Activated T-cell treated with anti-CD3 and anti-CD28 coated beads, Interleukin-2, amount 50 U/mL, for 72 hours (primary cell): ENCODE results near the gene POU2F1. TPM values are rescaled to one million over a fixed set of nuclear protein-coding genes. Genes with fewer than 3 reads are reported as not detected.
A peak's percentile ranks its signal among the peaks of the same experiment; 100 is the strongest.

Source experiments
- ATAC-seq, 2 donors: fragments of 150-1000 bp; cut with Tn5 transposase; replicated peaks in 1 of 2; 2 replicates each; pipeline ENCODE4 v1.10.0; 2021; ENCODE audit warnings: moderate library complexity in 2 of 2, mild to moderate bottlenecking in 1 of 2
- DNase-seq, 2 donors: peaks; one replicate each; pipeline ENCODE4 v3.0.0; 2021 to 2022; ENCODE audit warnings: mixed read lengths in 1 of 2
- H3K27ac Mint-ChIP-seq: one replicate; pipeline ENCODE4 v1.8.0; 2022; ENCODE audit warnings: mild to moderate bottlenecking, moderate library complexity, mixed read lengths
- H3K27me3 Mint-ChIP-seq: one replicate; pipeline ENCODE4 v1.8.0; 2022; ENCODE audit warnings: low read depth, mixed read lengths
- H3K36me3 Mint-ChIP-seq, 2 donors: one replicate each; pipeline ENCODE4 v1.8.0; 2022; ENCODE audit warnings: mixed read lengths in 2 of 2, mild to moderate bottlenecking in 1 of 2; ENCODE audit not compliant: insufficient read depth in 2 of 2
- H3K4me1 Mint-ChIP-seq: one replicate; pipeline ENCODE4 v1.8.0; 2022; ENCODE audit warnings: low read depth, mixed read lengths
- H3K4me3 Mint-ChIP-seq, 2 donors: one replicate each; pipeline ENCODE4 v1.8.0; 2022; ENCODE audit warnings: mild to moderate bottlenecking in 2 of 2, mixed read lengths in 2 of 2, moderate library complexity in 2 of 2
- H3K9me3 Mint-ChIP-seq, 2 donors: one replicate each; pipeline ENCODE4 v1.8.0; 2022; ENCODE audit warnings: mixed read lengths in 2 of 2
- total RNA-seq, 2 donors: library from RNA; stranded (reverse); gene quantifications; one replicate each; pipeline ENCODE4 v1.2.3, GENCODE V29; 2022

POU2F1 gene
- total RNA-seq, 2 donors from 2014 or later = 29.4 to 39.6 TPM

DNA sequence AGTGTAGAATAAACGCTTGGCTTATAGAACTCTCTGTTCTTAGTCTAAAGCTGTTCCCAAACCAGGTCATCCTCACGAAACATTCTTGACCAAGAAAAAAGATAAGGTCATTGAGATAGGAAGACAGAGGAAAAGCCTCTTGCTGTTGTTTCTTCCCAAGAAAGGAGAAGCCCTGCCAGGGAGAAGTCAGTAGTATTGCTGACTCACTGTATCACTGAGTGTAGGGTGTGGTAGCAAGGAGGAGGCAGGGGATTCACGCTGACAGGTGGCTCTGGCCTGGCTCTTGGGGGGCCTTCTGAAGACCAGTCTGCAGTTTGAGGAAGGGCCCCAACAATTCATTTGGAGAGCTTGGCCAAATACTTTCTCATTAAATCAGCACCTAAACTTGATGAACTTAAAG lies 199.8 kb downstream of the POU2F1 start:
- H3K4me1 Mint-ChIP-seq = peaks cover 6% of the 10 kb centered on the region
- no peak for DNase-seq
- H3K27me3 Mint-ChIP-seq = no peaks in the 10 kb centered on the region
- peak overlapping the region; percentile 31 for H3K27ac Mint-ChIP-seq
- H3K9me3 Mint-ChIP-seq = no peaks in the 10 kb centered on the region
- peaks cover 2 to 3% of the 10 kb centered on the region in 2 donors for H3K36me3 Mint-ChIP-seq
- ATAC-seq = no peak
- no peak overlapping the region for H3K4me3 Mint-ChIP-seq

DNA sequence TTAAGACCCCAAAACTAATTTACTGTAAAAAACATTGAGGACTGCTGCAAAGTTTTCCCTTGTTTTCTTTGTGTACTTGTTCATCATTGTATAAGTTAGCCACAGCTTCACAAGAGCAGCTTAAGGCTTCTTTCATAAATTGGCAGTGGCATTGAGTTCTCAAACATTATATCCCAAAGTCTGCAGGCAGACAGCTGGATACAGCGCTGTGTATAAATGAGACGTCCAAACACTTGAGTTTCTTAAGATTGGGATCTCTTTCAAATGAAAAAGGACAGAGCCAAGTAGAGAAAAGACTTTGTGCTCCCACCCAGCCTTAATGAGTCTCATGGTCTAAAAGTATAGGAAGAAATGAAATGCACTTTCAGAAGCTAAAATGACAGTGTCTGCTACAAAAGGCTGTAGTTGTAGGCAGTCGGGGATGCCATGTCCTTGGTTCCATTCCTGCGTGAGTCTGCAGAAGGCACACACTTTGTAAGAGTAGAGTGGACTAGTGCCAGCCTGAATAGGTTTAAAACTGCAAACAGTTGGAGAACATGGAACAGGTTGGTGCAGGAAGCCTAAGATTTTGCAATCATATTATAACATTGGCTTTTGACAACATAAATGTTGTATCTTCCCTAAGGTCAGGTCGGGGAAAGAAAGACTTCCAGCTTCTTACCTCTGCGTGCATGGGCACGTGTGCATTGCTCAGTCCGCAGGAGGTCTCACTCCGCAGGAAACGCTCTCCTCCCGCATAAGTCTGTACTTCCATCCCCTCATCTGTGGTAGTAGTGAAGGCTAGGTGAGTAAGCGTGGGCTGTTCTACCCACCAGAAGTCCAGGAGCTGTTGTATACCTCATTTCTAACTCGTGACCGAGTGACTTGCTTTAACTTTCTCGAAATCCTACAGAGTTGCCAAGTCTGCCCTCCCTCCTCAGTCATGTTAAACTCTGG lies 203.3 kb downstream of the POU2F1 start:
- Mint-ChIP-seq H3K27me3 (no peaks in the 10 kb centered on the region), H3K4me3 (no peak overlapping the region), H3K4me1 (peaks cover 11% of the 10 kb centered on the region), H3K36me3 (no peaks in the 10 kb centered on the region), H3K9me3 (no peaks in the 10 kb centered on the region), H3K27ac (peak overlapping the region; percentile 62)
- ATAC-seq (peak in 1 of 2 donors; percentile 22), DNase-seq (no peak)

DNA sequence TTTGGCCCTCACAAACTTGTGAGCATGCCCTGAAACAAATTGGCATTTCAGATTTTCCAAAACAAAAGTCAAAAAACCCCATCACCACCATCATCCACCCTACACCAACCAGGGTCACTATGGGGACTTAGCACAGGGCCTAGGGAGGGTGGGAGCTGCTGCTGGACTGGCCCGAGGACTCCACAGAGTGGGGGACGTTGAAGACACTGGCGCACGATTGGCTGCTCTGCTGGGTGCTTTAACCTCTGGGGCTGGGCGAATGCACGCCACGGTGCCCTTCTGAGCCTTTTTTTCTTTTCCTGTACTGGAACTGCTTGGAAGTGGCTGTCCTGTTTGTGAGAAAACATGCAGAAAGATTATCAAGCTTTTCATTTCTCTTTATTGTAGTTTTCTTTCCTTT lies 204.8 kb downstream of the POU2F1 start:
- Mint-ChIP-seq H3K4me3 (no peak overlapping the region), H3K27me3 (no peaks in the 10 kb centered on the region), H3K4me1 (peaks cover 11% of the 10 kb centered on the region), H3K27ac (peak overlapping the region; percentile 72), H3K36me3 (no peaks in the 10 kb centered on the region), H3K9me3 (no peaks in the 10 kb centered on the region)
- DNase-seq (no peak), ATAC-seq (peak in 1 of 2 donors; percentile 33)

DNA sequence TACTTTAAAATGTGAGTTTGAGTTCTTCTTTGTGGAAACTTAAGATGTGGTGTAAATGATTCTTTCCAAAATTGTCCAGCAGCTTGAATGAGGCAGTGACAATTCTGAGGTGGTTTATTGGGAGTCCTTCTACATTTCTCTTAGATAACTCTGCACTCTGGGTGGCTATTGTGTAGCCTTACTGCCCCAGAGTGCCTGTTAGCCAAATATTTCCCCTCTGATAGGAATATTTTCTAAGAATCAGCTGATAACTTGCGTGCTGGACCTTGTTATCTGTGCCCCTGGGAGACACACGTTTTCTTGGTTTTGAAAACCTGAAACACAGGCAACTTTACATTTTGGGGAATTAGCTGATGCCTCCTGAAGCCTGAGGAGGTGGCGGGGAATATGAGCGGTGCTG lies 206.0 kb downstream of the POU2F1 start:
- H3K9me3 Mint-ChIP-seq = no peaks in the 10 kb centered on the region
- H3K4me1 Mint-ChIP-seq = peaks cover 16% of the 10 kb centered on the region
- H3K27ac Mint-ChIP-seq = peak overlapping the region; percentile 63
- ATAC-seq (no peak), DNase-seq (no peak)
- no peaks in the 10 kb centered on the region for H3K27me3 Mint-ChIP-seq
- no peak overlapping the region for H3K4me3 Mint-ChIP-seq
- H3K36me3 Mint-ChIP-seq = peaks cover 0 to 2% of the 10 kb centered on the region in 2 donors

DNA sequence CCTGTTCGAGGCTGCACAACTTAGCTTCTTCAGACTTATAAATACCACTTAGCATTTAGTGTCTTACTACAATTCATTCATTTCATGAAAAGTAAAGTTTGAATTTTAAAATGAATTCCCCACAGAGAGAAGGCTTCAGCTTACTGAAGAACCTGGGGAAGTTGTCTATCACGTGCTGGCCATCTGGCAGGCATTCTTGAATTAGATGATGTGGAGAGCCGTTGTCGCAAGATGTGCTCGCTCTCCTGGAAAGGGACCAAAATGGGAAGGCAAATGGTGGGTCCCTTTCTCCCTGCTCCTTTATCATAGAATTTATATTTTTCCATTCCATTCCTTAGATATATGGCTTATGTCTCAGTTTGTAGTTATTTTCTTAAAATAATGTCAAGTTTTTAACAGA lies 207.2 kb downstream of the POU2F1 start:
- H3K9me3 Mint-ChIP-seq = no peaks in the 10 kb centered on the region
- peak overlapping the region; percentile 93 for H3K27ac Mint-ChIP-seq
- H3K27me3 Mint-ChIP-seq = no peaks in the 10 kb centered on the region
- H3K4me1 Mint-ChIP-seq = peaks cover 16% of the 10 kb centered on the region
- H3K36me3 Mint-ChIP-seq = peaks cover 2 to 3% of the 10 kb centered on the region in 2 donors
- DNase-seq = no peak
- H3K4me3 Mint-ChIP-seq = no peak overlapping the region
- no peak for ATAC-seq

DNA sequence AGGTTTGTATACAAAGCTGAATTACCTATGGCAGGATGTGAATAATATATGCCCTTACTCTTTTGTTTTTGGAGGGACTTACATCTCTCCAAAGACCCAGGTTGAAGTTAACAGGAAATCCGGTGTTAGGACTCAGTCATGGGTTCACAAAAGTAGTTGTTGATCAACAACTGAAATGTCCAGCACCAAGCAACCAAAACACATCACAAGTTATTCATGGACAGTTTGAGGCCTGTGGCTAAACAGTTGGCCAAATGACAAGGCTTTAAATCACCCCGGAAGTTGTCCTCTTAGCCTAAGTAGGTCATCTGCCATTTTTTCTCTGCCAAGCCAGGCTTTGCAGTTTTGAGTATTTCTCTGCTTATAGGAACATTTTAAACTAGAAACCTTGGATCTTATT lies 207.7 kb downstream of the POU2F1 start:
- Mint-ChIP-seq H3K36me3 (peaks cover 2 to 4% of the 10 kb centered on the region in 2 donors), H3K27me3 (no peaks in the 10 kb centered on the region), H3K27ac (peak overlapping the region; percentile 93), H3K9me3 (no peaks in the 10 kb centered on the region), H3K4me3 (no peak overlapping the region), H3K4me1 (peaks cover 16% of the 10 kb centered on the region)
- DNase-seq (no peak), ATAC-seq (peak in 1 of 2 donors; percentile 55)

DNA sequence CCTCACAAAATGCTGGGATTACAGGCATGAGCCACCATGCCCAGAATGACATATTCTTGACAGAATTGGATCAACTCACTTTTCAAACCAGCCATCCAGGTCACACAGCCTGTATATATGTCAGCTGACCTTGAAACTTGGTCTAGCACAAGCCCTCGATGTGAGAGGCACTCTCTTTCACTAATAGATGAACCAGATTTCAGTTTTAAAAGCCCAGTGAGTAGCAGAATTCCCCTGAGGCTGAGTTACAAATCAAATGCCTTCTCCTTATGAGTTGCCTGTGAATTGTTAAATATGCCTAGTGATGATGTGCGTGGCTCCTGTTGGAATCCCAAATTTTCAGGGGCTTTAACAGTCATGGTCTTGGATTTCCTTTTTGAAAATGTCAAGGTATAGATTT lies 208.9 kb downstream of the POU2F1 start:
- Mint-ChIP-seq H3K4me3 (no peak overlapping the region), H3K36me3 (peaks cover 2 to 4% of the 10 kb centered on the region in 2 donors)

DNA sequence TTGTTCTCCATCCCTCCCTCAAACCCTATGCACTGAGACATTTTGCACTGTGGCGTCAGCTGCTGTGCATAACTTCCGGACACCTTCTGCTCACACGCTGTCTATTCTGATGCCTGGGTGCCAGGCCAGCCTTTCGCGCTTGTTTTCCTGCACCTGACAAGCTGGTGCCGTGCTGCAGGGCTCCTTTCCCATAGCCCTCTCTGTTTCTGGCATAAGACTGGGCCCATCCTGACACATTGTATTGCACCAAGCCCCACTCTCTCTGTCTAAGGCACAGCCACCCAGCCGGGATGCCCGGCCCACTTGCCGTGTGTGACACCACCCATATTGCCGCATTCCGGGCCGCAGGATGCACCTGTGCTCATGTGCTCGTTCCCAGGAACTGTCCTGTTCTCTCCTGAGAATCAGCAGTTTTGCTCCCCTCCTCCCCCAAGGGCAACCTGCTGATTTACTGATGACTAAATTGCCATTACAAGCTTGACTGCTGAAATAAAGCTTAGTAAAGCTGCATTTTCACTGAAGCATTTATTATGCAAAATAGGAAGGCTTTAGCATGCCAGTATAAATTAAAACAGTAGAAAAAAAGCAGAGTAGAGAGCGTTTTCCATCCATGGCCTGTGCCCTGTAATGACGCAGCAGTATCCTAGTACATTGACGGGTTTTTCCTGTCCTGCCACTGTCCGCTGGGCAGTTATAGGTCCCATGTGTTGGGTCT lies 209.6 kb downstream of the POU2F1 start:
- H3K27ac Mint-ChIP-seq = peak overlapping the region; percentile 88
- no peaks in the 10 kb centered on the region for H3K27me3 Mint-ChIP-seq
- no peak for ATAC-seq
- H3K36me3 Mint-ChIP-seq = peaks cover 2 to 5% of the 10 kb centered on the region in 2 donors
- DNase-seq = no peak
- H3K4me3 Mint-ChIP-seq = no peak overlapping the region
- H3K4me1 Mint-ChIP-seq = peaks cover 16% of the 10 kb centered on the region
- no peaks in the 10 kb centered on the region for H3K9me3 Mint-ChIP-seq

More for the DNA sequence above, 208.9 kb downstream of the POU2F1 start:
- H3K4me1 Mint-ChIP-seq = peaks cover 16% of the 10 kb centered on the region
- no peaks in the 10 kb centered on the region for H3K9me3 Mint-ChIP-seq
- H3K27ac Mint-ChIP-seq = peak overlapping the region; percentile 93
- no peaks in the 10 kb centered on the region for H3K27me3 Mint-ChIP-seq
- ATAC-seq (no peak), DNase-seq (no peak)

DNA sequence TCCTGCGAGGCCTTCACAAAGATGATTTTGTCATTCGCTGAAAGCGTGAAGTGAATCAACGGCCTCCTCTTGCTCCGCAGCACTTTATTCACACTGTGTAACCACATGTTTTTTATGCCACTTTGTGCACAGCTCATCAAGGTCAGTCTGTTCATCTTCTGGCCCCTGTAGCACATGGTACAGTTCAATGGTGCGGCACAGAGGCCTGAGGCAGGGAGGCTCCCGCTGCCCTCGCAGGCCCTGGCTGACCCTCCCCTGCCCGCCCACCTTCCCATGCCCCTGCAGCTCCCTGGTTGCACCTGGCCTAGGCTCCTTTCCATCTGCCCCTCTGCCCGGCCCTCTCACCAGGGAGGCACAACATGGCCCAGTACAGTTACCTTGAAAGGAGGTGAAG lies 210.2 kb downstream of the POU2F1 start:
- Mint-ChIP-seq H3K36me3 (peaks cover 2 to 8% of the 10 kb centered on the region in 2 donors), H3K27me3 (no peaks in the 10 kb centered on the region), H3K4me3 (no peak overlapping the region), H3K9me3 (no peaks in the 10 kb centered on the region), H3K27ac (peak overlapping the region; percentile 88), H3K4me1 (peaks cover 20% of the 10 kb centered on the region)
- DNase-seq (no peak), ATAC-seq (peak; percentile 26 to 29)

DNA sequence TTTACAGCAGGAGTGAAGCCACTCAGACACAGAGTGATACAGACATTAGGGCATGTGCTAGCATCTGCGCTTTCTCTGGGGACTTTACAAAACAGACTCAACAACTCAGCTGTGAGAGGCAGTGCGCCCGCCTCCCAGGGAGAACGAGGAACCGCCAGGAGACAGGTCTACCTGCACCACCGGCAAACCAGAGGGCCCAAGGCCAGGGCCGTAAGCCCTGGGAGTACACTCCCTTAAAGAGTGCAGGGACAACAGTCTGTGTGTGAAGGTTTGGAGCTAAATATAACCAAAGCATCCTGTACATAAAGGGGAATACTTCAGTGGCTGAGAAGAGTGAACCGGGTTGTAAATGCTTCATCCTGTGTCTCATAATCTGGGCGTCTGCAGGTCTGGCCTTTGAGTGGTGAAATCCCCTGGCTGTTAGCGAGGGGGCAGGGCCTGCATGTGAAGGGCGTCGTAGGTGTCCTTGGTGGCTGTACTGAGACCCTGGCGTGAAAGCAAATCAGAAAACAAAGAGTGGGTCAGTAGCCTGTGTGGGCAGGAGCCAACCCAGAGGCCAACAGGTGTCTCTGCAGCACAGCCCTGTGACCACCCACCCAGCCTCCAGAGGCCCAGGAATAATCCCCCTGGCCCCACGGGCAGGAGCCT lies 210.7 kb downstream of the POU2F1 start:
- no peaks in the 10 kb centered on the region for H3K27me3 Mint-ChIP-seq
- H3K4me3 Mint-ChIP-seq = no peak overlapping the region
- peak overlapping the region; percentile 81 for H3K27ac Mint-ChIP-seq
- DNase-seq (no peak), ATAC-seq (peak; percentile 22)
- H3K4me1 Mint-ChIP-seq = peaks cover 26% of the 10 kb centered on the region
- no peaks in the 10 kb centered on the region for H3K9me3 Mint-ChIP-seq
- H3K36me3 Mint-ChIP-seq = peaks cover 4 to 12% of the 10 kb centered on the region in 2 donors

DNA sequence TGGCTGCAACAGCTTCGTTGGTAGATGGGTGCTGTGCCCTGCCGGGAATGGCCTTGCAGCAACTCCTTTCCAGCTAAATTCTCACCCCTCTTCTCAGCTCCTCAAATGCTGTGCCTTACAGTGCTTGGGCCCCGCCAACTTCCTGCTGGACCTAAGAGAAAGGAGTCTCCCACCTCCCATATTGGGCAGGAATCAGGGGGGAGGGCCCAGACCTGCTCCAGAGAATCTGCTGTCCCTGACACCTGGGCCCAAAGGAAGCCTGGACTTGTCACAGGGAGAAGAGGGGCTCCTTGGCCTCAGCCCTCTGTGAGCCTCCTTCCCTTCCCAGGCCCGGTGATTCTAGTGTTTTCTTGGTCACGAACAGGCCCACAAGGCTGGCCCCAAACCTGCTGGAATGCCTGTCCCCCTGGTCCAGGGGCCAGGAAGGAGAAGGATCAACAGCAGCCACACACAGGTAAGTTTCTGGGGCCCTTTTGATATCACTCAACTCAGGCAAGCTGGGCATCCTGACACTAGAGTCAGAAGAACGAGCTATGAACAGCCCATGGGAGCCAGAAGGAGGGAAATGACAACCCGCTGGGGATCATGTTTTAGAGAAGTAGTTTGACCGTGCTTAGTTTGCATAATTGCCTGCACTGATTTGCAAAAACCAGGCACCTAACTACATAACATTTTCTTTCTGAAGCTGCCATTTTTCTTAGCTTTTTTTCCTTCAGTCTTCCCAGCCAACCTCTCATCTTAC lies 211.4 kb downstream of the POU2F1 start:
- peaks cover 4 to 14% of the 10 kb centered on the region in 2 donors for H3K36me3 Mint-ChIP-seq
- ATAC-seq (peak in 1 of 2 donors; percentile 8), DNase-seq (no peak)
- H3K4me1 Mint-ChIP-seq = peaks cover 33% of the 10 kb centered on the region
- no peak overlapping the region for H3K4me3 Mint-ChIP-seq
- peak overlapping the region; percentile 67 for H3K27ac Mint-ChIP-seq
- H3K27me3 Mint-ChIP-seq = no peaks in the 10 kb centered on the region
- H3K9me3 Mint-ChIP-seq = no peaks in the 10 kb centered on the region

DNA sequence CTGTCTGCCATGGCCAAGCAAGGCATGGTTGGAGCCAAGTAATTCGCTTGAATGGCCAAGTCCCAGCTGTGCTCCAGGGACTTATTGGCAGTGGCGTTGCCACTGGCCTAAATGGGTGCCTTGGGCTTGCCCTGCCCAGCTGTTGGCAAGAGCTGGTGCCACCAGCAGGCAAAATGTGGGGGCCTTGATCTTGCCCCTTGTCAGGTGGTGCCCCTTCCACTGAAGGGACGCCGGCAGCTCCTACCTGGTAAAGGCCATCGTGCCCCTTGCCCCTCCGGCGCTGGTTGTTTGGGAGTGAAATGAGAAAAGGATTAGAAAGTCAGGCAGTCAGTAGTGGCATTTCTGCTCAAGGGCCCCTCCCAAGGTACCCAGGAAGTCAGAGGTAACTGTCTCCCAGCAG lies 212.1 kb downstream of the POU2F1 start:
- no peaks in the 10 kb centered on the region for H3K9me3 Mint-ChIP-seq
- H3K27ac Mint-ChIP-seq = peak overlapping the region; percentile 67
- H3K36me3 Mint-ChIP-seq = peaks cover 6 to 14% of the 10 kb centered on the region in 2 donors
- H3K4me3 Mint-ChIP-seq = no peak overlapping the region
- H3K27me3 Mint-ChIP-seq = no peaks in the 10 kb centered on the region
- ATAC-seq (no peak), DNase-seq (no peak)
- peaks cover 38% of the 10 kb centered on the region for H3K4me1 Mint-ChIP-seq
